Anterior cingulate cortex (tissue), 58 donors: ENCODE measurements around the gene MTHFSD.

ENCODE experiments used
- DNase-seq, 58 donors: peaks; one replicate each; lab custom pipeline; 2025; lab: John Stamatoyannopoulos, UW

MTHFSD gene

DNA sequence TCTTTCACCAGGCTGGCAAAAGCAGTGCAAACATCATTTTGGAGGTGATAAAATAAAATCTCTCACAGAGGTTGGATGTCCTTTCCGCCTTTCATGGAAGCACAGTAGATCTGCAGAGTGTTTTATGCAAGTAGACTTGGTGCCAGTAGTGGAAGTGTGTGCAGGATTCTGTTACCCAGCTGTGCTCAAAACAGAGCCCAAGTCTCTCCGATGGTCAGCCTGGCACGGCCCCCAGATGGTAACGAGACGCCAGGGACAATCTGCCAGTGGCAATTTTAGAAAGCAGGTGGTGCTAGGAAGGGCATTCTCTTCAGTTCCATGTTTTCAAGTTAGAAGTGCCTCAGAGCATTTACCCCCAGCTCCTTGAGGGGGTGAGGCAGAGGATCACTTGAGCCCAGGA lies 1.5 kb upstream of the MTHFSD start:
- no peak for DNase-seq

DNA sequence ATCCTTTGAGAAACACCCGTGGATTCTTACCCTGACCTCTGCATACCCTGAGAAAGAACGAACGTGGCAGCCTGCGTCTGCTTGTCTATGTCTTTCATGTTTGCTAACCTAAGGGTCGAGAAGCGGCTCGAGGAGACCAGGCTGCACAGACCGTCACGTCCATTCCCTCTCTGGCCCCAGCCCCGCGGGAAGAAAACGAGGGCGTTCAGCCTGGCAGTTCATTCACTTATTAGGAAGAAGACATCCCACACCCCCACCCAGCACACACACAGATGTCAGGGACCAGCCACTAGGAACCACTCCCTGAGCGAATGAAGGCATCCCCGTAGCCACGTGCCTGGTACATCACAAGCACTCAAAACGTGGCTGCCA lies 655 bp upstream of the MTHFSD start:
- DNase-seq, result no peak

GRCh38 chr16:86554599-86554916 lies 477 bp downstream of the MTHFSD start:
- DNase-seq, result peak in 1 of 58 donors; percentile 59

DNA sequence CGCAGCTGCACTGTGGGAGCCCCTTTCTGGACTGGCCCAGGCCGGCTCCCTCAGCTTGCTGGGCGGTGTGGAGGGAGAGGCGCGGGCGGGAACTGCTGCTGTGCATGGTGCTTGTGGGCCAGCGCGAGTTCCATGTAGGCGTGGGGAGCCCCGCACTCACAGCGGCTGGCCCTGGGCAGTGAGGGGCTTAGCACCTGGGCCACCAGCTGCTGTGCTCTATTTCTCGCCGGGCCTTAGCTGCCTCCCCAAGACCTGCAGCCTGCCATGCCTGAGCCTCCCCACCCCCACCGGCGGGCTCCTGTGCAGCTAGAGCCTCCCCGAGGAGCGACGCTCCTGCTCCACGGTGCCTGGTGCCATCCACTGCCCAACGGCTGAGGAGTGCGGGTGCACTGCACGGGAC lies 1.7 kb downstream of the MTHFSD start:
- no peak for DNase-seq

DNA sequence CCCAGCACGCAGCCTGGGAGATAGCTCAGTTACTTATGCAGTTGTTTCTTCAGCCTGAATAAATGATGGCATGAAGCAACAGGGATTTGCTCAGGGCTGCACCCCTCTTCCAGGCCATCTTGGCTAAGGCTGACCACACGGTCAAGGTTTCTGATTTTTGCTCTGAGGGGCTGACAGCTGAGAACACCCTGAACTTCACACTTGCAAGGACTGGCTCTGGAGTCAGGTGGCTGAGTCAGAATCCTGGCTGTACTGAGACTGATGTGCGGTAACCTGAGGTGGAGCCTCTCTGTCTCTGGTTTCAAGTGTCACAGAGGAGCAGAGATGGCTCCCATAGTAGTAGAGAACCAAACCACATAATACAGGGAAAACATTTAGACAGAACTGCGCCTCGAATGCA lies 4.8 kb downstream of the MTHFSD start:
- DNase-seq, result no peak

DNA sequence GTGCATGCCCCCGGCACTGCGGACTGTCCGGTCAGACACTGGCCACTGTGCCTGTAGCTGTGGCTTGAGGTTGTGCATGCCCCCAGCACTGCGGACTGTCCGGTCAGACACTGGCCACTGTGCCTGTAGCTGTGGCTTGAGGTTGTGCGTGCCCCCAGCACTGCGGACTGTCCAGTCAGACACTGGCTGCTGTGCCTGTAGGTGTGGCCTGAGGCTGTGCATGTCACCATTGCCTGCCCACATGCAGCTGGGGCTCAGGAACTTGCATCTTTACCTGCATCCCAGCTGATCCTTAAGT lies 5.2 kb downstream of the MTHFSD start:
- no peak for DNase-seq

DNA sequence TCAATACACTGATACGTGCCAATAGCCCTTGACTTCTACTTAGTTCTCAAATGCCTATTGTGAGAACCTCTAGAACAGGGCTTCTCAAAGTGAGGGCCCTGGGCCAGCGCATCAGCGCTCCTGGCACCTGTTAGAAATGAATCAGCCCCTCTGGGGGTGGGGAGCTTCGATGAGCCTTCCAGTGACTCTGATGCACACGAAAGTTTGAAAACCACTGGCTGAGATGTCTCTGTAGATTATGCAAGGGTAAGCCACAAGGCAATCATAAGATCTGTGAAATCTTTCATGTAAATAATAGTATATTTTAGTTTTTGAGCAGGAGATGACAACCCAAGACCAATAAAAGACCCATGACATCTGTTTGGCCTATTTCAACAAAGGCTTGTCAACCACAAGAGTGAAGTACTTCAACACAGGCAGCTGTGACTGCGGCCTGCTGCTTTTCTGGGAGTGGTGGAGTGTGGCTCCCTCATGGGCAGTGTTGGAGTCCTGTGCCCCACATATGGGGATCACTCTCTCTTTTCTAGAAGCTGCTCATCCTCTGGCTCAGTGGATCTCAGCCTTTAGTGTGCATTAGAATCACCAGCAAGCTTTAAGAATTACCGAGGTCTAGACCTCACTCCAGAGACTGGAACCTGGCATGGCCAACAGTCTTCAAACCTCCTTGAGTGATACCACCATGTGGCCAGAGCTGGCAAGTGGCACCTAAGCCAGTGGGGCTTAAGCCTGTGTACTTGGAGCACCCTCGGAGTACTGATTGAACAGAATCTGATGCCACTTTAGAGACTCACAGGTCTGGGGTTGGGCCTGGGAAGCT lies 5.8 kb downstream of the MTHFSD start:
- no peak for DNase-seq

- DNase-seq, result no peak
These were observed 7.7 kb downstream of the MTHFSD start for GRCh38 chr16:86547286-86547685.

- DNase-seq, result no peak
These were observed 8.4 kb downstream of the MTHFSD start for GRCh38 chr16:86546638-86547013.

DNA sequence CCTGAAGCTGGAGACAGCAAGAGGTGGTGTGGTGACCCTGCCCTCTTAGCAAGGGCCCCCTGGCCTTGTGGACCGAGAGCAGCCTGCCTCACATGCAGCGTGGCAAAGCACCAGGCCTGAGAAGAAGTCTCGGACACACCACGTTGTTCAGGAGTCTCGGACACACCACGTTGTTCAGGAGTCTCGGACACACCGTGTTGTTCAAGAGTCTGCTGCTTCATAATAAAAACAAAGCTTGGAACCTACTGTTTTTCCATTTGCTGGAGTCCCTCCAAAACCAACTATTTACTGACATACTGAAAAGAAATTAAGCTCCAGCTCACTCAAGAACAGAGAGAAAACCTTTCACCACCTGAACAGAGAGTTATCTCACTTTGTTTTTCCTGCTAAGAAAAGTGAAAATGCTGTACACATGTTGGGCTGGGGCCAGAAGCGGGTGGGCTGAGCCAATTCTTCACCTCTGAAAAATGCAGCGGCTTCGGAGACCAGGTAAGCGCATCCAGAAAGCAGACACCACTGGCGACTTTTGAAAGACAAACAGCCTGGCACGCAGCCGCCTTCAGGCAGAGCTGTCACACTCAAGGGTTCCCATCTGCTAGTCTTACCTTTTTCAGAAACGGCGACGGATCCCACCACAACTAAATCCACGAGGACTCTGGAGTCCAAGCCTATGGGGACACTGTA lies 8.9 kb downstream of the MTHFSD start:
- DNase-seq, result no peak

GRCh38 chr16:86545481-86545880 lies 9.6 kb downstream of the MTHFSD start:
- no peak for DNase-seq

DNA sequence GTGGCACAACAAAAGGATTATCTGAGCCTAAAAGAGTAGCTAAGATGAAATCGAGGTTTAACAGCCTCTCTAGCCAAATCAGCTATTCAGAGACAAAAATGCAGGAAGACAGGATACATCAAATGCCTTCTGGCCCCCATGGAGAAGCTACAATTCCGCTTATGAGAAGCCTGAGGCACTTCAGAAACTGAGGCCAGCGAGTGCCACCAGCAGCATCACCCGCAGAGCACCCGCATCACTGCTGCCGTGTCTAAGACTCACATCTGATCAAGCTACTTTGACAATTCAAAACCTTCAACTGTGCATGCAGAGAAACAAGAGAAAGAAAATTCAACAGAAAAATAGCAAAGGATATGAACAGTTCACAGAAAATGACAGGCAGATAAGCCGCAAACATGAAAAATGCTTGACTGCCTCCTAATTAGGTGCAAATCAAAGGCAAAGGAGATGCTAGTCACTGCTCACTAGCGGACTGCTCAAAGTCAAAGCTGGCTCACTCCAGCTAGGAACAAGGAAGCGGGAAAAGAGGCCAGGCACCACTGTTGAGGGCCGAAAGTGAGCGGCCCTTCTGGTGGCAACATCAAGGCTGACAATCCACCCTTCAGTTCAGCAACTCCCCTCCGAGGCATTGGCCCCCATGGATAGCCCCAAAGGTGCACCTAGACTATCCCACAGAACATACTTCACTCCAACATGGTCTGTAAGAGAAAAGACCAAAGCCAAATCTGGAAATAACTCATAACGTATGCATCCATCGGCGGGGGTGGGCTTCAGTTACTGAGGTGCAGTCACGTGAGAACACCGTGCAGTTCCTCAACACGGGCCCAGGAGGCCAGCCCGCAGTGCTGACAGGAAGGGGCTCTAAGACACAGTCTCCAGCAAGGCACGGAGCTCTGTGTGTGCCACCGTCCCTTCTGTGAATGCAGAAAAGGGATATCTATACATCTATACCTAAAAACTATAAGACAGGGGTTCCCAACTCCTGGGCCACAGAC lies 12.0 kb downstream of the MTHFSD start:
- DNase-seq, result no peak

- no peak for DNase-seq
These were observed 13.5 kb downstream of the MTHFSD start for GRCh38 chr16:86541560-86541959.

DNA sequence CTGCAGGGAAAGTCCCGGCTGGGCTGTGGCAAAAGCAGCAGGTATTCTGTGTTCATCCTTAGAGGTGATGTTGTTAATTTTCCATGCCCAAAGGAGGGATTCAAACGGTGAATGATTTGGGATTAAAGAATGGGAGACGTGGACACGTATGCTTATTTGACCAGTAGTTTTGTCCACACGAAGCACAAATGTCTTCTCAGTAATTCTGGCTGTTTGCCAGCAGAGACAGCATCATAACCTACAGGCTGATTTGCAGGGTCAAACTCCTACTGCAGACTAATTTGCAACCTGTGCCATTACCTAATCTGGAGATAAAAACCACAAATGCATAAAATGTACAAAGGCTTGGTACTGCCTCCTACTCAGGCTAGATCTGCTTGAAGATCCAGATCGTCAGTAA lies 14.1 kb downstream of the MTHFSD start:
- no peak for DNase-seq

DNA sequence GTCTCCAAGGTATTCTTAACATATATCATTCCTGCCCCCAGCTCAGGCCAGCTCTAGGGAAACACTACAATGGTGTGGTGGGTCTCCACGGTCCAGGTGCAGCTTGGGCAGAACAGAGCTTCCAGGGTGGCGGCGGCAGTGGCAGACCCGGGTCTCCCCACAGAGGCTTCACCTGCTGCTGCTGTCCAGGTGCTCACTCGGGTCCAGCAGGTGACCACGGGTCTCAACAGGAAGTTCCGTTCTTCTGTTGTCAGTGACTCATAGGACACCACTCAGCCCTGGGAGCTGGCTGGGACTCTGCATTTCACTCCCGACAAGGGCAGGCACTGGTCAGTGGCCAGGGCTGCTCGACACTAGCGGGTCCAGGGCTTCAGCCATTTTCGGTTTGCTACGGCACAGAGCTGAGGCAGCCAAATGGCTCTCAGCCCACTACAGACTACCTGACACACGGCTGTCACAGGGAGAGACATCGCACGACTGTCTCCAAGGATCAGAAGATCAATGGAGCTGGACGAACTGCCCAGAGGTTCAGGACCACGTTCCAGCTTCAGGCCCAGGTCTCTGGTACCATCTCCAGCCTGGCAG lies 16.7 kb downstream of the MTHFSD start:
- DNase-seq, result no peak

- peak in 4 of 58 donors; percentile 25 to 38 (median 30) for DNase-seq
These were observed 17.5 kb downstream of the MTHFSD start for GRCh38 chr16:86537486-86537885.

DNA sequence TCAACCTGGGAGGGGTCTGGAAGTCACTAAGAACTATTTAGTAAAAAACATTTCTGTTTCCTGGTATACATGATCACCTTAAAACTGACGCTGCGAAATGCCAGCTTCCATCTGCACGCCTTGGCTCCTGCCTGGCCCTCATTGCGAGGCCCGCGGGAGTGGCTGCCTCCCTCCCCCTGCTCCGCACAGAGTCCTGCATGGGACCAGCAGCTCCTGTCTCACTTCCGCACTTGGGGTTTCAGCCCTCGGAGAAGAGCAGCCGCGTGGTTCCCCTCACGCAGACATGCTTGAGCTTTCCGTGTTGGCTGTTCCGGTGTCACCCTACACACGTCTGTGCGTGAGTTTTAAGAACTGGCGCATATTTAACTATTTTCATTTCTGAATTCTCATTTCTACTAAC lies 18.4 kb downstream of the MTHFSD start:
- DNase-seq, result no peak

GRCh38 chr16:86534779-86535615 lies 20.0 kb downstream of the MTHFSD start:
- DNase-seq, result peak in 45 of 58 donors; percentile 13 to 86 (median 52)

DNA sequence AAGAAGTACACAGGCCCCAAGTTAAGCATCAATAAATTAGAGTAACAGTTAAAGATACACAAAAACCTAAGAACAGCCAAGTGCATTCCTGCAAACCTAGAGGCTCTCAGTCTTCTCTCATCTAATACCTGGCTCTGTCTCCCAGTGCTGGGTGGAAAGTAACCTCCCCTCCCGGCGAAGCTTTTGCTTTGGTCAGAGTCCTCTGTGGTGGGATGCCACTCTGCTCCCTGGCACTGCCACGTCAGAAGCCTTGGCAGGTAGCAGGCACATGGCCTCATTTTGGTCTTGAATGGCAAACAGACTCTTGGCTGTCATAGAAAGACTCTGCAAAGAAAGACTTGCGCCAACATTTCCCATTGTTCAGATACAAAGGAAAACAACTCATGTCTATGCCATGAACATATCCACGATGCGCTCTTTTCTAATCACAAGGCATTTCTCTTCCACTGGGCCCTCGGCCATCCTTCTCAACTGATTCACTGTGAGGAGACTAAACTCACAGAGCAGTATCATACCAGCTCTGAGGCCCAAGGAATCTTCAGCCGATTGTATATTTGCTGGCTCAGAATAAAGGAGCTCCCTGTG lies 21.2 kb downstream of the MTHFSD start:
- DNase-seq, result peak in 22 of 58 donors; percentile 5 to 76 (median 38)

GRCh38 chr16:86533076-86533475 lies 22.0 kb downstream of the MTHFSD start:
- DNase-seq, result no peak
